IMR-90 (cell line): ENCODE results near the gene PLOD1. TPM values are rescaled to one million over a fixed set of nuclear protein-coding genes. Genes with fewer than 3 reads are reported as not detected.

Experiments used
- ATAC-seq: fragments of 200-7000 bp; cut with Tn5 transposase; 2 replicates; pipeline ENCODE4 v1.9.1; 2020; ENCODE audit warnings: low read depth, mild to moderate bottlenecking, moderate library complexity
- BruUV-seq: library from RNA; stranded (reverse); fragments of 400-500 nt; replicated peaks from 2 replicates; lab custom pipeline; 2021; lab: Mats Ljungman, UMichigan
- CTCF ChIA-PET: fragments of 300-600 bp; formaldehyde crosslinking; extraction: SDS; loops from one replicate; lab custom pipeline; 2021; ENCODE audit warnings: antibody characterized with exemption; lab: Yijun Ruan, JAX
- POLR2A ChIA-PET: fragments of 300-600 bp; sonication (Branson Sonifier 250); formaldehyde crosslinking; loops from one replicate; lab custom pipeline; 2022; ENCODE audit warnings: antibody characterized with exemption; ENCODE audit not compliant: unreplicated experiment; lab: Charles Lee
- DNase-seq: peaks from one replicate; pipeline ENCODE4 v3.0.0; 2013
- H2AFZ ChIP-seq: replicated peaks from 2 replicates; pipeline ENCODE3; 2013; ENCODE audit warnings: low read length, mild to moderate bottlenecking; ENCODE audit not compliant: poor library complexity
- H2AK5ac ChIP-seq: 2 replicates; pipeline ENCODE4 v1.6.1; 2013; ENCODE audit warnings: low read depth, low read length, inconsistent platforms
- H2AK9ac ChIP-seq: replicated peaks from 2 replicates; pipeline ENCODE3; 2013; ENCODE audit warnings: mild to moderate bottlenecking, low read depth, low read length, moderate library complexity; ENCODE audit not compliant: poor library complexity
- H2BK120ac ChIP-seq: 2 replicates; pipeline ENCODE4 v1.6.1; 2013; ENCODE audit warnings: low read depth, low read length, inconsistent platforms
- H2BK15ac ChIP-seq: 3 replicates; pipeline ENCODE4 v1.6.1; 2013; ENCODE audit warnings: low read depth, low read length, inconsistent platforms
- H2BK20ac ChIP-seq: 2 replicates; pipeline ENCODE4 v1.6.1; 2013; ENCODE audit warnings: low read depth, mild to moderate bottlenecking, inconsistent platforms, low read length, moderate library complexity
- H2BK5ac ChIP-seq: 2 replicates; pipeline ENCODE4 v1.6.1; 2013; ENCODE audit warnings: mild to moderate bottlenecking, low read depth, low read length, inconsistent platforms; ENCODE audit not compliant: poor library complexity, severe bottlenecking
- H3K14ac ChIP-seq: replicated peaks from 2 replicates; pipeline ENCODE4 v1.6.1; 2013; ENCODE audit warnings: low read depth, low read length, inconsistent platforms
- H3K18ac ChIP-seq: 2 replicates; pipeline ENCODE4 v1.6.1; 2013; ENCODE audit warnings: low read depth, low read length, control low read depth
- H3K23ac ChIP-seq: 2 replicates; pipeline ENCODE4 v1.6.1; 2013; ENCODE audit warnings: low read depth, low read length, inconsistent platforms
- H3K27ac ChIP-seq: 2 replicates; pipeline ENCODE4 v1.5.1; 2013; ENCODE audit warnings: mild to moderate bottlenecking, control low read depth, low read length; ENCODE audit not compliant: insufficient read depth
- H3K27me3 ChIP-seq: 2 replicates; pipeline ENCODE4 v1.6.1; 2013; ENCODE audit warnings: low read length; ENCODE audit not compliant: control insufficient read depth, insufficient read depth
- H3K36me3 ChIP-seq: 2 replicates; pipeline ENCODE4 v1.6.1; 2013; ENCODE audit warnings: low read length, mixed read lengths; ENCODE audit not compliant: control insufficient read depth, insufficient read depth
- H3K4ac ChIP-seq: 2 replicates; pipeline ENCODE4 v1.6.1; 2013; ENCODE audit warnings: low read depth, low read length, inconsistent platforms
- H3K4me1 ChIP-seq: 2 replicates; pipeline ENCODE4 v1.6.1; 2013; ENCODE audit warnings: low read length, mixed read lengths; ENCODE audit not compliant: control insufficient read depth, insufficient read depth
- H3K4me2 ChIP-seq: 2 replicates; pipeline ENCODE4 v1.6.1; 2013; ENCODE audit warnings: low read depth, mild to moderate bottlenecking, control low read depth, low read length, moderate library complexity
- H3K4me3 ChIP-seq: 2 replicates; pipeline ENCODE4 v1.5.1; 2013; ENCODE audit warnings: low read depth, mild to moderate bottlenecking, control low read depth, low read length, moderate library complexity; ENCODE audit not compliant: insufficient read depth
- H3K56ac ChIP-seq: 2 replicates; pipeline ENCODE4 v1.6.1; 2013; ENCODE audit warnings: low read length, inconsistent platforms; ENCODE audit not compliant: insufficient read depth; ENCODE audit errors: extremely low read depth
- H3K79me1 ChIP-seq, 2 experiments: 2 replicates each; pipeline ENCODE4 v1.6.1; 2013; ENCODE audit warnings: low read length in 2 of 2, inconsistent platforms in 1 of 2, low read depth in 1 of 2
- H3K9ac ChIP-seq: 2 replicates; pipeline ENCODE4 v1.6.1; 2013; ENCODE audit warnings: low read depth, low read length, control low read depth
- H3K9me1 ChIP-seq: 2 replicates; pipeline ENCODE4 v1.6.1; 2013; ENCODE audit warnings: low read length, inconsistent platforms; ENCODE audit not compliant: insufficient read depth
- H3K9me3 ChIP-seq: 2 replicates; pipeline ENCODE4 v1.6.1; 2013; ENCODE audit warnings: low read length; ENCODE audit not compliant: control insufficient read depth, insufficient read depth
- H4K20me1 ChIP-seq: 2 replicates; pipeline ENCODE4 v1.6.1; 2013; ENCODE audit warnings: low read length, inconsistent platforms; ENCODE audit not compliant: insufficient read depth
- H4K5ac ChIP-seq: 2 replicates; pipeline ENCODE4 v1.6.1; 2013; ENCODE audit warnings: mild to moderate bottlenecking, low read depth, low read length, control low read depth
- H4K8ac ChIP-seq, 2 experiments: 2 replicates each; pipeline ENCODE4 v1.6.1; 2013; ENCODE audit warnings: low read depth in 2 of 2, low read length in 2 of 2, control low read depth in 1 of 2, inconsistent platforms in 1 of 2
- H4K91ac ChIP-seq: 2 replicates; pipeline ENCODE4 v1.6.1; 2013; ENCODE audit warnings: low read depth, low read length, inconsistent platforms; ENCODE audit not compliant: insufficient read depth
- BHLHE40 ChIP-seq: fragments of 150-350 bp; IDR thresholded peaks from 2 replicates; pipeline ENCODE4 v1.6.1; 2016; ENCODE audit warnings: mild to moderate bottlenecking, low read depth, low read length
- CHD1 ChIP-seq: IDR thresholded peaks from 2 replicates; pipeline ENCODE4 v1.6.1; 2012; ENCODE audit warnings: low read depth, low read length, improper control_type of control experiment
- MXI1 ChIP-seq: IDR thresholded peaks from 2 replicates; pipeline ENCODE4 v1.6.1; 2012; ENCODE audit warnings: low read depth, mild to moderate bottlenecking, low read length, moderate library complexity, borderline replicate concordance
- POLR2A ChIP-seq: IDR thresholded peaks from 2 replicates; pipeline ENCODE4 v1.6.1; 2012; ENCODE audit warnings: mild to moderate bottlenecking, low read depth, low read length
- RAD21 ChIP-seq: IDR thresholded peaks from 2 replicates; pipeline ENCODE4 v1.6.1; 2012; ENCODE audit warnings: low read length, improper control_type of control experiment
- WGBS, 2 experiments: methylation state at CpG; one replicate each; pipeline versions ENCODE4 v1.1.5 to v1.1.7; 2013; ENCODE audit warnings: missing lambda C conversion rate in 2 of 2; ENCODE audit not compliant: insufficient read length in 1 of 2; ENCODE audit errors: extremely low coverage in 2 of 2; 5-methylcytosine and 5-hydroxymethylcytosine counted together
- dilution Hi-C: fragments of 300-500 bp; cut with HindIII; formaldehyde crosslinking; loops from one replicate; pipeline ENCODE4 v1.14.3; 2018; ENCODE audit warnings: low sequenced_read_pairs; ENCODE audit not compliant: unreplicated experiment
- in situ Hi-C: fragments of 300-500 bp; cut with MboI; formaldehyde crosslinking; loops from 3 replicates; pipeline ENCODE4 v1.14.3; 2019; ENCODE audit warnings: low sequenced_read_pairs, inconsistent platforms, mixed read lengths
- intact Hi-C: fragments of 100-400 bp; cut with micrococcal nuclease; formaldehyde crosslinking; loops from 2 replicates; pipeline ENCODE4 v1.10.0; 2022
- polyA plus RNA-seq, 3 experiments: library from polyadenylated mRNA; depleted of rRNA; stranded (reverse); fragments of >200 nt; gene quantifications; 2 replicates each; pipeline ENCODE4 v1.2.3, GENCODE V29; 2012; ENCODE audit warnings: low replicate concordance in 1 of 3
- total RNA-seq: library from RNA; depleted of rRNA; stranded (reverse); fragments of >200 nt; gene quantifications from 2 replicates; pipeline ENCODE4 v1.2.3, GENCODE V29; 2012

PLOD1 gene
- total and polyA plus RNA-seq, 2 of the 4 experiments (the other 2 are of a cell fraction), result 283 to 609 TPM

- 0% methylated on average over 1 of the region's 6 CpGs; no CpG with 5 or more reads in 1 of the 2 experiments for WGBS, 2 experiments
- no peaks in the 10 kb centered on the region for H4K20me1 ChIP-seq
- no peaks in the 10 kb centered on the region for H3K36me3 ChIP-seq
- in situ Hi-C loops, result no loop called here
- no peak overlapping the region for H3K27ac ChIP-seq
- no peak overlapping the region for H2AFZ ChIP-seq
- no peak overlapping the region for H4K5ac ChIP-seq
- no peak overlapping the region for H3K23ac ChIP-seq
- no peak overlapping the region for H2BK120ac ChIP-seq
- H2BK15ac ChIP-seq, result no peak overlapping the region
- no peak overlapping the region for H3K4ac ChIP-seq
- no TSS peak for BruUV-seq
- H3K9me3 ChIP-seq, result no peaks in the 10 kb centered on the region
- no peaks in the 10 kb centered on the region for H3K9me1 ChIP-seq
- H3K9ac ChIP-seq, result no peak overlapping the region
- H4K8ac ChIP-seq, result no peak overlapping the region
- no peak overlapping the region for H3K4me2 ChIP-seq
- H2BK20ac ChIP-seq, result no peak overlapping the region
- no peak overlapping the region for H2BK5ac ChIP-seq
- DNase-seq, result no peak
- H4K91ac ChIP-seq, result no peak overlapping the region
- H2AK5ac ChIP-seq, result no peak overlapping the region
- no peak overlapping the region for H3K14ac ChIP-seq
- POLR2A ChIA-PET, result no interaction called here
- no peak overlapping the region for H3K56ac ChIP-seq
- TF ChIP-seq MXI1, result no peak
- no peak for TF ChIP-seq POLR2A
- TF ChIP-seq BHLHE40, result no peak
- TF ChIP-seq CHD1, result no peak
- no peak for TF ChIP-seq RAD21
- no peak overlapping the region for H3K4me3 ChIP-seq
- no peak overlapping the region for H3K18ac ChIP-seq
- intact Hi-C loops, result loop anchor here (5.0 kb wide), 1 partner anchor 854 kb away; no protein-coding TSS in a partner anchor
- ATAC-seq, result no peak
- dilution Hi-C loops, result no loop called here
- CTCF ChIA-PET, result interaction anchor here (1.5 kb wide), 1 partner anchor 53 kb away, joined by 5 read pairs; no protein-coding TSS in a partner anchor
- H3K79me1 ChIP-seq, result no peaks in the 10 kb centered on the region
- H3K4me1 ChIP-seq, result no peaks in the 10 kb centered on the region
- peaks cover 42% of the 10 kb centered on the region for H3K27me3 ChIP-seq
- no peak overlapping the region for H2AK9ac ChIP-seq
Measured at GRCh38 chr1:11891433-11892186, 42.9 kb upstream of the PLOD1 start.
